OCI-M1 (cell line): Measurements from ENCODE around the gene PSMB3.
"Not testable (repeated sequence)": the region's sequence is repeated elsewhere in the genome, so short reads cannot be mapped to it uniquely, and the experiment has no call there.

ENCODE experiments used
- DNase-seq: peaks from one replicate; lab custom pipeline; 2025; lab: John Stamatoyannopoulos, UW

Gene PSMB3

DNA sequence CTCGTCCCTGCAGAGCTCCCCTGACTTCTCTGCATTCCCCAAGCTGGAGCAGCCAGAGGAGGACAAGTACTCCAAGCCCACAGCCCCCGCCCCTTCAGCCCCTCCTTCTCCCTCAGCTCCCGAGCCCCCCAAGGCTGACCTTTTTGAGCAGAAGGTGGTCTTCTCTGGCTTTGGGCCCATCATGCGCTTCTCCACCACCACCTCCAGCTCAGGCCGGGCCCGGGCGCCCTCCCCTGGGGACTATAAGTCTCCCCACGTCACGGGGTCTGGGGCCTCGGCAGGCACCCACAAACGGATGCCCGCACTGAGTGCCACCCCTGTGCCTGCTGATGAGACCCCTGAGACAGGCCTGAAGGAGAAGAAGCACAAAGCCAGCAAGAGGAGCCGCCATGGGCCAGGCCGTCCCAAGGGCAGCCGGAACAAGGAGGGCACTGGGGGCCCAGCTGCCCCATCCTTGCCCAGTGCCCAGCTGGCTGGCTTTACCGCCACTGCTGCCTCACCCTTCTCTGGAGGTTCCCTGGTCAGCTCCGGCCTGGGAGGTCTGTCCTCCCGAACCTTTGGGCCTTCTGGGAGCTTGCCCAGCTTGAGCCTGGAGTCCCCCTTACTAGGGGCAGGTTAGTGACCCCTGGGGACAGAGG is 36.1 kb upstream of the PSMB3 start:
- no peak for DNase-seq

GRCh38 chr17:38717139-38717745 is 35.3 kb upstream of the PSMB3 start:
- no peak for DNase-seq

DNA sequence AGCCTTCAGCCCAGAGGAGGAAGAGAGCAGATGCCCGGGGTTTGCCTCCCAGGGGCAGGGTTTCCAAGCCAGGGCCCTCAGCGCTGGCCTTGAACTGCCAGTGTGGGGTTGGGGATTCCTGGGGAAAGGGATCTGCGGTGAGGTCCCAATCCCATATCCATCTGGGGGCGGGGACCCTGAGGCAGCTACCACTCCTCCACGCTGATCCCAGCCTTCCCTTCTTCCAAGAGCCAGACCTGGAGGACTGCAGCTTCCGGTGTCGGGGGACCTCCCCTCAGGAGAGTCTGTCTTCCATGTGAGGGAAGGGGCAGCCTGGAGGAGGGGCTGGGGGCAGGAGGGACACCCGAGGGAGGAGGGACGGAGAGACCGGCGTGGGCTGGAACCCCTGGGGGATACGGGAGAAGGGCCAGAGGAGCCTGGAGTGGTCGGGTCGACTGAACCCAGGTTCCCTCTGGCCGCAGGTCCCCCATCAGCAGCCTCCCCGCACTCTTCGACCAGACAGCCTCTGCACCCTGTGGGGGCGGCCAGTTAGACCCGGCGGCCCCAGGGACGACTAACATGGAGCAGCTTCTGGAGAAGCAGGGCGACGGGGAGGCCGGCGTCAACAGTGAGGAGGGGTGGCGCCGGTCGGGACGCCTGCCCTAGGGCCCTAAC is 33.1 kb upstream of the PSMB3 start:
- no peak for DNase-seq

GRCh38 chr17:38719943-38720641 is 32.4 kb upstream of the PSMB3 start:
- no peak for DNase-seq

- no peak for DNase-seq
These were observed 31.6 kb upstream of the PSMB3 start for GRCh38 chr17:38720941-38721340.

DNA sequence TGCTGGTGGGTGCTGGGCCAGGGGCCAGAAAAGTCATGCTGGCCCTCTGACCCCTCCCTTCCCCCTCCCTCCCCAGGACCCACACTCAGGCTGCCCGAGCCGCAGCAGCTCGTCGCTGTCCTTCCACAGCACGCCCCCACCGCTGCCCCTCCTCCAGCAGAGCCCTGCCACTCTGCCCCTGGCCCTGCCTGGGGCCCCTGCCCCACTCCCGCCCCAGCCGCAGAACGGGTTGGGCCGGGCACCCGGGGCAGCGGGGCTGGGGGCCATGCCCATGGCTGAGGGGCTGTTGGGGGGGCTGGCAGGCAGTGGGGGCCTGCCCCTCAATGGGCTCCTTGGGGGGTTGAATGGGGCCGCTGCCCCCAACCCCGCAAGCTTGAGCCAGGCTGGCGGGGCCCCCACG is 30.7 kb upstream of the PSMB3 start:
- no peak for DNase-seq

- DNase-seq = no peak
These were observed 28.1 kb upstream of the PSMB3 start for GRCh38 chr17:38724337-38724988.

GRCh38 chr17:38725066-38725465 is 27.5 kb upstream of the PSMB3 start:
- DNase-seq = no peak

GRCh38 chr17:38726145-38726544 is 26.4 kb upstream of the PSMB3 start:
- DNase-seq = not testable (repeated sequence)

DNA sequence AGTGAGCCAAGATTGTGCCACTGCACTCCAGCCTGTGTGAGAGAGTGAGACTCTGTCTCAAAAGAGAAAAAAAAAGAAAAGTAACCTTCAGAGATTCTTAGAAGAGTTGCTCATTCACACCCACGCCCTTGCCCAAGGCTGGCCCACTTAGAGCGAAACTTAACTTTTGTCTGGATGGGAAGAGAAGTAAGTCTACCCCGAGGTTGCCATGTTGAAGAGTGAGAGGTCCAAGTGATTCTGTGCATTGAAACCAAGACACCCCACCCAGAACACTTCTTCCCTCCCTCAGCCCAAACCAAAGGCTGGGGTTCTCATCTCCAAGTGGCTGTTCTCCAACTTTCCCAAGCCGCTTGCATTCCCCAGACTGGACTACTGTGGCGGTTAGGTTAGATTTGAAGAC is 24.8 kb upstream of the PSMB3 start:
- DNase-seq = no peak

DNA sequence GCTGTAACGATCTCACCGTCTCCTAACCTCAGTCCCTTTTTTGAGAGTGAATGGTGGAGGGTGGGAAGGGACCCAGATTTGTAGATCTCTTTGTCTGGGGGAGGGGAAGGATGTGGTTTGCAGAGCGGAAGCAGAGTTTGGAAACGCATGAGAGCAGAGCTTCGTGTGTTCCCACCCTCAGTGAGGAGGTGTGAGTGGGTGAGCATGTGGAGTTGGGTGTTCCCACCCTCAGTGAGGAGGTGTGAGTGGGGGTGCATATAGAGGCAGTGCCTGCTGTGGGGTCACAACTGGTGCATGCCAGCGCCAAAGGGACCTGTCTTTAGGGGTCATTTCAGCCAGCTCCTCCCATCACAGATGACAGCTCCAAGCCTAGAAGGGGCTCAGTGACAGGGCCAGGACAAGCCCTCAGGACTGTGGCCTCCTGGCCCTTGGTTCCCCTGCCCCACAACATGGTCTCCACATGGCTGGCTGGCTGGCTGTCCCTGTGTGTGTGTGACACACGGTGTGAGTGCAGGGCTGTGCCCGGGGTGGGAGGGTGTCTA is 24.2 kb upstream of the PSMB3 start:
- DNase-seq = peak; percentile 50

GRCh38 chr17:38729368-38729885 is 23.1 kb upstream of the PSMB3 start:
- no peak for DNase-seq

- DNase-seq = peak; percentile 91
These were observed 22.5 kb upstream of the PSMB3 start, which contains the start of gene CISD3 for GRCh38 chr17:38729886-38730525. Gene CISD3 (plus strand): TSS chr17:38730341. CDS start chr17:38730359, 18 bp downstream.

DNA sequence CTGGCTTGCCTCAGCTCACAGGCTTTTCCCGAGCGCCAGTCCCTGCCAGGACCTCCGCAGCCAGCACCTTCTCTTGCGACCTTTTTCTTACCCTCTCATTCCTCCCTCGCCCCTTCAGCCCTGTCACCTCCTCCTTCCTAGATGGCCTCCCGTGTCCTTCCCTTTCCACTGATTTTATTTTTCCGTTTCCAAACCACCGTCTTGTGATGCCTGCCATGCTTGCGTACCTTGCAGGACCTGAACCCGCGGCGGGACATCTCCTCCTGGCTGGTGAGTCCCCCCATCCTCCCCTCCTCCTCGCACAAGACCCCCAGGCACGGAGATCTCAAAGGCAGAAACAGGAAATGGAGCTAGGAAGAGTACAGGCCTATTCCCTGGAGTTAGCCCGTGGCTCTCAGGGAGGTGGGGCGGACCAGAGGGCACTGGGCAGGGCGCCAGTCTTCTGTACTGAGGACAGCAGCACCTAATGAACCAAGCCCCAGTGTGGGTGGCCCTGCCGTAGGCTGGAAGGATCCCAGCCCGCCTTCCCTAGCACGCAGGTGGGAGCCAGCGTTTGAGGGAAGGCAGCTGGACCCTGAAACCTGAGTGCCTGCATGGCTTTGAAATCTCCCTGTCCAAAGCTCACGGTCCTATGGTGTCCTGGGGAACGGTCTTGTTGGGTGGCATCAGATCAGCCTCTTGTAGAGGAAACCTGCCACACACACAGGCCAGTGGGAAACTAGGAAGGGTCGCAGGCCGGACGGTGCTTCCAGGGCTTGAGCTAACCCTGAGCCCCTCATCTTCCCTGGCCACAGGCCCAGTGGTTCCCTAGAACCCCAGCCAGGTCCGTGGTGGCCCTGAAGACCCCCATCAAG is 21.8 kb upstream of the PSMB3 start:
- peak; percentile 71 for DNase-seq

- DNase-seq = no peak
These were observed 20.8 kb upstream of the PSMB3 start for GRCh38 chr17:38731526-38732294.

GRCh38 chr17:38732376-38733281 is 19.9 kb upstream of the PSMB3 start:
- peak; percentile 26 for DNase-seq

- DNase-seq = no peak
These were observed 19.1 kb upstream of the PSMB3 start for GRCh38 chr17:38733282-38733981.
